WTC11 (cell line): Measurements from ENCODE around the gene PHF14. TPM values are rescaled to one million over a fixed set of nuclear protein-coding genes. Genes with fewer than 3 reads are reported as not detected.

Source experiments
- ATAC-seq: fragments of 200-7000 bp; cut with Tn5 transposase; 2 replicates; pipeline ENCODE4 v1.10.0; 2021; ENCODE audit warnings: mild to moderate bottlenecking, moderate library complexity
- CTCF ChIA-PET: fragments of 300-600 bp; sonication (Branson Sonifier 250); formaldehyde crosslinking; loops from one replicate; lab custom pipeline; 2021; ENCODE audit warnings: antibody characterized with exemption; lab: Charles Lee
- POLR2A ChIA-PET: fragments of 350-600 bp; sonication (Branson Sonifier 250); formaldehyde crosslinking; loops from one replicate; lab custom pipeline; 2021; ENCODE audit warnings: antibody characterized with exemption; lab: Charles Lee
- DNase-seq: peaks from one replicate; pipeline ENCODE4 v3.0.0; 2021; ENCODE audit warnings: low spot score
- H3K27ac Mint-ChIP-seq: 2 replicates; pipeline ENCODE4 v1.8.0; 2021; ENCODE audit warnings: mixed read lengths
- H3K27me3 Mint-ChIP-seq: 2 replicates; pipeline ENCODE4 v1.8.0; 2021; ENCODE audit warnings: low read depth, mild to moderate bottlenecking, moderate library complexity, mixed read lengths
- H3K36me3 Mint-ChIP-seq: 2 replicates; pipeline ENCODE4 v1.8.0; 2021; ENCODE audit warnings: mixed read lengths
- H3K4me1 Mint-ChIP-seq: 2 replicates; pipeline ENCODE4 v1.8.0; 2022; ENCODE audit warnings: mixed read lengths
- H3K4me3 Mint-ChIP-seq: 2 replicates; pipeline ENCODE4 v1.8.0; 2021; ENCODE audit warnings: mild to moderate bottlenecking, moderate library complexity, mixed read lengths
- H3K9me3 Mint-ChIP-seq: 2 replicates; pipeline ENCODE4 v1.8.0; 2021; ENCODE audit warnings: mixed read lengths
- ATF2 ChIP-seq: sonication (generic); formaldehyde crosslinking; IDR thresholded peaks from 2 replicates; pipeline ENCODE4 v1.8.1; 2022; ENCODE audit warnings: low read depth, missing genetic modification reagents, borderline replicate concordance
- ATF3 ChIP-seq: sonication (generic); formaldehyde crosslinking; conservative IDR thresholded peaks from 2 replicates; pipeline ENCODE4 v1.8.1; 2022; ENCODE audit warnings: mild to moderate bottlenecking, missing genetic modification reagents
- CBFB ChIP-seq: sonication (generic); formaldehyde crosslinking; IDR thresholded peaks from 2 replicates; pipeline ENCODE4 v1.8.1; 2022; ENCODE audit warnings: mild to moderate bottlenecking, low read depth, missing genetic modification reagents
- CREM ChIP-seq: sonication (generic); formaldehyde crosslinking; IDR thresholded peaks from 2 replicates; pipeline ENCODE4 v1.8.1; 2022; ENCODE audit warnings: mild to moderate bottlenecking, missing genetic modification reagents, moderate library complexity
- E2F1 ChIP-seq: sonication (generic); formaldehyde crosslinking; IDR thresholded peaks from 2 replicates; pipeline ENCODE4 v1.8.0; 2022; ENCODE audit warnings: mild to moderate bottlenecking, missing genetic modification reagents
- E2F4 ChIP-seq: sonication (generic); formaldehyde crosslinking; IDR thresholded peaks from 2 replicates; pipeline ENCODE4 v1.8.1; 2022; ENCODE audit warnings: low read depth, mild to moderate bottlenecking, moderate library complexity, missing genetic modification reagents, borderline replicate concordance
- IRF1 ChIP-seq: sonication (generic); formaldehyde crosslinking; IDR thresholded peaks from 2 replicates; pipeline ENCODE4 v1.8.0; 2023; ENCODE audit warnings: missing genetic modification reagents
- MAX ChIP-seq: sonication (generic); formaldehyde crosslinking; IDR thresholded peaks from 2 replicates; pipeline ENCODE4 v1.8.0; 2022; ENCODE audit warnings: mild to moderate bottlenecking, missing genetic modification reagents
- NR1H2 ChIP-seq: sonication (generic); formaldehyde crosslinking; IDR thresholded peaks from 2 replicates; pipeline ENCODE4 v1.9.0; 2021; ENCODE audit warnings: mild to moderate bottlenecking, moderate library complexity, missing genetic modification reagents
- PRRX2 ChIP-seq: fragments of 250-450 bp; sonication (Bioruptor Pico); IDR thresholded peaks from 2 replicates; pipeline ENCODE4 v1.8.0; 2021; ENCODE audit warnings: mild to moderate bottlenecking
- RORB ChIP-seq: fragments of 250-450 bp; sonication (Bioruptor Pico); IDR thresholded peaks from 2 replicates; pipeline ENCODE4 v1.9.0; 2021; ENCODE audit warnings: mild to moderate bottlenecking
- SMAD3 ChIP-seq: sonication (generic); formaldehyde crosslinking; IDR thresholded peaks from 2 replicates; pipeline ENCODE4 v1.8.0; 2022; ENCODE audit warnings: missing genetic modification reagents, mild to moderate bottlenecking, borderline replicate concordance
- SMAD4 ChIP-seq: sonication (generic); formaldehyde crosslinking; IDR thresholded peaks from 2 replicates; pipeline ENCODE4 v1.8.0; 2022; ENCODE audit warnings: mild to moderate bottlenecking, missing genetic modification reagents
- SOX15 ChIP-seq: fragments of 250-450 bp; sonication (Bioruptor Pico); IDR thresholded peaks from 2 replicates; pipeline ENCODE4 v1.9.0; 2021; ENCODE audit warnings: mild to moderate bottlenecking
- TEAD1 ChIP-seq: sonication (generic); formaldehyde crosslinking; IDR thresholded peaks from 2 replicates; pipeline ENCODE4 v1.8.0; 2022; ENCODE audit warnings: mild to moderate bottlenecking, missing genetic modification reagents
- ZNF138 ChIP-seq: sonication (generic); formaldehyde crosslinking; conservative IDR thresholded peaks from 2 replicates; pipeline ENCODE4 v1.8.1; 2022; ENCODE audit warnings: mild to moderate bottlenecking, moderate library complexity, missing genetic modification reagents
- ZNF219 ChIP-seq: sonication (generic); formaldehyde crosslinking; IDR thresholded peaks from 2 replicates; pipeline ENCODE4 v1.8.0; 2023; ENCODE audit warnings: missing genetic modification reagents, mild to moderate bottlenecking, borderline replicate concordance
- ZNF232 ChIP-seq: sonication (generic); formaldehyde crosslinking; IDR thresholded peaks from 2 replicates; pipeline ENCODE4 v1.8.0; 2022; ENCODE audit warnings: mild to moderate bottlenecking, missing genetic modification reagents
- ZNF281 ChIP-seq: sonication (generic); formaldehyde crosslinking; IDR thresholded peaks from 2 replicates; pipeline ENCODE4 v1.8.0; 2023; ENCODE audit warnings: mild to moderate bottlenecking, missing genetic modification reagents
- ZNF512 ChIP-seq: sonication (generic); formaldehyde crosslinking; IDR thresholded peaks from 2 replicates; pipeline ENCODE4 v1.8.1; 2022; ENCODE audit warnings: missing genetic modification reagents, borderline replicate concordance
- total RNA-seq: library from RNA; stranded (reverse); gene quantifications from 3 replicates; pipeline ENCODE4 v1.2.3, GENCODE V29; 2021

The PHF14 gene
- total RNA-seq, 1 experiment from 2014 or later = 47.7 TPM

GRCh38 chr7:11175371-11175770 is 201.7 kb downstream of the PHF14 start:
- TF ChIP-seq PRRX2 (CRISPR knock-in tag) (no peak), SMAD3 (no peak), TEAD1 (CRISPR knock-in tag) (no peak)
- H3K4me1 Mint-ChIP-seq = no peaks in the 10 kb centered on the region
- H3K27me3 Mint-ChIP-seq = peaks cover 20% of the 10 kb centered on the region
- ChIA-PET POLR2A (no interaction called here), CTCF (interaction anchor here (1.4 kb wide), 1 partner anchor 36 kb away, joined by 7 read pairs; no protein-coding TSS in a partner anchor)
- H3K27ac Mint-ChIP-seq = no peak overlapping the region
- no peak for ATAC-seq
- no peaks in the 10 kb centered on the region for H3K36me3 Mint-ChIP-seq
- no peaks in the 10 kb centered on the region for H3K9me3 Mint-ChIP-seq
- H3K4me3 Mint-ChIP-seq = no peak overlapping the region
- no peak for DNase-seq

GRCh38 chr7:11175887-11176286 is 202.2 kb downstream of the PHF14 start:
- H3K9me3 Mint-ChIP-seq = peaks cover 3% of the 10 kb centered on the region
- CTCF ChIA-PET = interaction anchor here (1.4 kb wide), 1 partner anchor 36 kb away, joined by 7 read pairs; no protein-coding TSS in a partner anchor
- no peak for DNase-seq
- ATAC-seq = no peak
- no peaks in the 10 kb centered on the region for H3K36me3 Mint-ChIP-seq
- TF ChIP-seq SMAD3 = no peak
- TF ChIP-seq SOX15 = no peak
- no peak for TF ChIP-seq ZNF232 (CRISPR knock-in tag)
- TF ChIP-seq CBFB (CRISPR knock-in tag) = no peak
- TF ChIP-seq ZNF219 (CRISPR knock-in tag) = no peak
- POLR2A ChIA-PET = no interaction called here
- H3K27me3 Mint-ChIP-seq = peaks cover 24% of the 10 kb centered on the region
- no peak overlapping the region for H3K4me3 Mint-ChIP-seq
- H3K27ac Mint-ChIP-seq = no peak overlapping the region
- H3K4me1 Mint-ChIP-seq = no peaks in the 10 kb centered on the region

- ATAC-seq (no peak), DNase-seq (no peak)
- ChIA-PET POLR2A (no interaction called here), CTCF (no interaction called here)
- H3K36me3 Mint-ChIP-seq = no peaks in the 10 kb centered on the region
- H3K27me3 Mint-ChIP-seq = peaks cover 36% of the 10 kb centered on the region
- peaks cover 3% of the 10 kb centered on the region for H3K9me3 Mint-ChIP-seq
- no peak overlapping the region for H3K4me3 Mint-ChIP-seq
- TF ChIP-seq ZNF512 (CRISPR knock-in tag) = no peak
- no peak for TF ChIP-seq ATF2 (CRISPR knock-in tag)
- H3K4me1 Mint-ChIP-seq = no peaks in the 10 kb centered on the region
- H3K27ac Mint-ChIP-seq = no peak overlapping the region
Observed at GRCh38 chr7:11176985-11177555, 203.4 kb downstream of the PHF14 start.

GRCh38 chr7:11177793-11178192 is 204.1 kb downstream of the PHF14 start:
- Mint-ChIP-seq H3K4me1 (no peaks in the 10 kb centered on the region), H3K27me3 (peaks cover 43% of the 10 kb centered on the region), H3K27ac (no peak overlapping the region), H3K4me3 (no peak overlapping the region), H3K9me3 (peaks cover 3% of the 10 kb centered on the region), H3K36me3 (no peaks in the 10 kb centered on the region)
- CTCF ChIA-PET = no interaction called here
- POLR2A ChIA-PET = no interaction called here
- DNase-seq (no peak), ATAC-seq (no peak)
- no peak for TF ChIP-seq SMAD4 (CRISPR knock-in tag)
- TF ChIP-seq MAX (CRISPR knock-in tag) = no peak
- no peak for TF ChIP-seq RORB (CRISPR knock-in tag)
- TF ChIP-seq ZNF219 (CRISPR knock-in tag) = no peak
- no peak for TF ChIP-seq ATF3 (CRISPR knock-in tag)
- TF ChIP-seq ZNF281 (CRISPR knock-in tag) = no peak
- no peak for TF ChIP-seq NR1H2 (CRISPR knock-in tag)
- no peak for TF ChIP-seq ZNF138 (CRISPR knock-in tag)
- TF ChIP-seq E2F4 (CRISPR knock-in tag) = no peak
- TF ChIP-seq E2F1 (CRISPR knock-in tag) = no peak
- TF ChIP-seq CREM (CRISPR knock-in tag) = no peak
- TF ChIP-seq IRF1 (CRISPR knock-in tag) = no peak
